Right hindlimb (tissue), 1 donor: ENCODE data around the gene IRF2BP1.
"Not testable (repeated sequence)": the region's sequence is repeated elsewhere in the genome, so short reads cannot be mapped to it uniquely, and the experiment has no call there.

Source experiments
- DNase-seq: peaks from one replicate; pipeline ENCODE4 v3.0.0-alpha.2; 2018

The IRF2BP1 gene

GRCh38 chr19:45901912-45902650 lies 16.1 kb upstream of the IRF2BP1 start, which contains the start of gene MYPOP:
Gene MYPOP, minus strand, starts transcription at chr19:45902613. Its CDS starts 840 bp downstream, at chr19:45901773.
- DNase-seq, result no peak

GRCh38 chr19:45901432-45901911 lies 15.5 kb upstream of the IRF2BP1 start:
- DNase-seq, result no peak

- DNase-seq, result no peak
Observed at GRCh38 chr19:45900738-45901431, 14.9 kb upstream of the IRF2BP1 start.

GRCh38 chr19:45899919-45900589 lies 14.1 kb upstream of the IRF2BP1 start:
- DNase-seq, result no peak

- DNase-seq, result no peak
Observed at GRCh38 chr19:45899253-45899652, 13.3 kb upstream of the IRF2BP1 start.

GRCh38 chr19:45897261-45897812 lies 11.4 kb upstream of the IRF2BP1 start:
- DNase-seq, result no peak

- DNase-seq, result not testable (repeated sequence)
Observed at GRCh38 chr19:45895983-45896599, 10.2 kb upstream of the IRF2BP1 start.

GRCh38 chr19:45895519-45895972 lies 9.6 kb upstream of the IRF2BP1 start:
- DNase-seq, result no peak

GRCh38 chr19:45890877-45891276 lies 4.9 kb upstream of the IRF2BP1 start:
- no peak for DNase-seq

GRCh38 chr19:45889210-45889885 lies 3.4 kb upstream of the IRF2BP1 start:
- no peak for DNase-seq

GRCh38 chr19:45887200-45887710 lies 1.3 kb upstream of the IRF2BP1 start:
- DNase-seq, result no peak

GRCh38 chr19:45886427-45887199 lies 672 bp upstream of the IRF2BP1 start:
- peak; percentile 95 for DNase-seq

- peak; percentile 66 for DNase-seq
Observed at GRCh38 chr19:45884682-45885555, 1.0 kb downstream of the IRF2BP1 start.

- no peak for DNase-seq
Observed at GRCh38 chr19:45883881-45884681, 1.9 kb downstream of the IRF2BP1 start.

GRCh38 chr19:45883586-45883880 lies 2.4 kb downstream of the IRF2BP1 start:
- DNase-seq, result no peak

- DNase-seq, result peak; percentile 88
Observed at GRCh38 chr19:45882652-45883585, 3.0 kb downstream of the IRF2BP1 start.

GRCh38 chr19:45881909-45882528 lies 3.9 kb downstream of the IRF2BP1 start:
- DNase-seq, result no peak
